HG03103 (cell line): ENCODE results near the gene CDK13.
"Not testable (repeated sequence)": the region's sequence is repeated elsewhere in the genome, so short reads cannot be mapped to it uniquely, and the experiment has no call there.

Experiments
- ATAC-seq: cut with Tn5 transposase; IDR thresholded peaks from one replicate; pipeline ENCODE4 v1.9.1; 2021; ENCODE audit warnings: low read depth; ENCODE audit not compliant: unreplicated experiment

The CDK13 gene

DNA sequence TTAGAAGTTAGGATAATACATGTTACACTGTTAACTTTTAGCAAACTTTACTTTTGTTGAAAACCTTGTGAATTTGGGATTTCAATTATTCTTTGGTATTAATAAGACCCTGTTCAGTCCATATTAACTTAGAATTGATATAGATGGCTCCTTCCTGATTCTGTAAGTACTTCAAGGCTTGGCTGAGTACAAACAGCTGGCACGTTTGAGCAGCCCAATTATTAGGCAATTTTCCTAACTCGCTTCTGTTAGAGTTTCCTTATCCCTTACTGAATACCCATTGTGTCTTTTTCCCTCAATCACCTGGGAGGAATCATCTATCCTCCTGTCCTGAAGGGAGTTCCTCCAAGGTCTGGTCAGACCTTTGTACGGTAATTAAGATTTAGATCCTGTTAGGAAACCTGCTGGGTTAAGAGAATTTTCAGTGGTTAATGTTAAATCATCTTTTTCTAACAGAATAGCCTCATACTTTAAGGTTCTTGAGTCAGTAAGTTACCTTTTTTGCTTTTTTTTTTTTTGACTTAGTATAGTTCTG lies 195.6 kb downstream of the CDK13 start:
- ATAC-seq: not testable (repeated sequence)

DNA sequence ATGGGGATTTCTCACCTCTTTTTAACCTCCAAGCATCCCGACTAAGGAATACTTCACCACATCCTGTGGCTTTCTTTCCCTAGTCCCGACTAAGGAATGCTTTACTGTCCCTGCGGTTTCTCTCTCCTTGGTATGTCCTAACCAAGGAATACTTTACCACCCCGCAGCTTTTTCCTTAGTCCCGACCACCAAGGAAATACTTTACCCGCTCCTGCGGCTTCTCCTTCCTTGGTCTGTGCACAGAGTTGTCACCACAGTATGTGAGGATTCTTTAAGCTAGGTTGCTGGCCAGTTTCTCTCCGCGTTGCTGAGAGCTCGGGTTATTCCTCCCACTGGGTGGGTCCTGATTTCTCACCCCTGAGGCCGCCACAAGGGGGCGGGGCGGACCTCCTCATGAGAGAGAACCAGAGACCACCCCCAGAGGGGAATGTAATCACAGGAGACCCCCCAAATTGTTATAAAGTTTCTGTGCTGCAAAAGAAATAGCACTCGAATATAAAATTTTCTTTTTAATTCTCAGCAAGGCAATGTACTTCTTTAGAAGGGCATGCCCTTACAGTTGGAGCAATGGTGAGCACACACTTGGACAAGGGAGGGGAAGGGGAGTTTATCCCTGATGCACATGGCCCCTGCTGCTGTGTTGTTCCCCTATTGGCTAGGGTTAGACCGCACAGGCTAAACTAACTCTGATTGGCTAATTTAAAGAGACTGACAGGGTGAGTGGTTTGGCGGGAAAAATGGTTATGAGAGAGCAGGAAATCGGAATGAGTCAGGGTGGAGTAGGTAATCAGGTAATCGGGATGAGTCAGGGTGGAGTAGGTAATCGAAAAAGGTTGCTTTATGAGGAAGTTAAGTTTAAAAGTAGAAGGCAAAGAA lies 197.6 kb downstream of the CDK13 start:
- ATAC-seq: no peak

DNA sequence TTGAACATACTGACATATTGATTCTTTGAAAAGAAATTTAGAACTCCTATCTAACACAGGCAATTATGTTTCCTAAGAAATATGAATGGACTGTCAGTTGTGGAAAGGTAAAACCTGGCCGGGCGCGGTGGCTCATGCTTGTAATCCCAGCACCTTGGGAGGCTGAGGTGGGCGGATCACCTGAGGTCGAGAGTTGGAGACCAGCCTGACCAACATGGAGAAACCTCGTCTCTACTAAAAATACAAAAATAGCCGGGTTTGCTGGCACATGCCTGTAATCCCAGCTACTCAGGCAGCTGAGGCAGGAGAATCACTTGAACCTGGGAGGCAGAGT lies 198.2 kb downstream of the CDK13 start:
- ATAC-seq: not testable (repeated sequence)

DNA sequence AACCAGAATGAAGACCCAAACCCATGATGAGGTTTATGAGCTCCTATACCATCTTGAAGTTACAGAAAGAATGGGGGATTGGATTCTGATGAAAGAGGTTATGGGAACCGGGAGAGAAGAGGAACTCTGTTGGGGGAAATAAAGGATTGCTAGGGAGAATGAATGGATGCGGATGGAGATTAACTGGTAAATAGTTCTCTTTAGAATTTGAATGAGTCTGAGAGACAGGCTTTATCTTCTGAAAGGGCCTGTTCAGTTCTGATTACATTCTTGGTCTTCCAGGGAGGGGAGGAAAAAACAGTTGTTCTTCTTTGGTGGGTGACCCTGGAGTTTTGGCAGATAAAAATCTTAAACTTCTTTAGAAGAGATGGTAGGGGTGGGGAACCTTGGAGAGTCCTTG lies 198.6 kb downstream of the CDK13 start:
- ATAC-seq: no peak
